RWPE1 (cell line): ENCODE results near the gene C20orf96.

ENCODE experiments used
- CTCF ChIA-PET: fragments of 350-600 bp; sonication (Branson Sonifier 250); formaldehyde crosslinking; extraction: SDS; loops from one replicate; lab custom pipeline; 2021; lab: Yijun Ruan, JAX
- POLR2A ChIA-PET: fragments of 400-600 bp; formaldehyde crosslinking; extraction: SDS; loops from one replicate; lab custom pipeline; 2020; ENCODE audit warnings: antibody characterized with exemption; ENCODE audit not compliant: low non-redundant PET; lab: Yijun Ruan, JAX
- DNase-seq: peaks from one replicate; pipeline ENCODE4 v3.0.0; 2012; ENCODE audit warnings: low spot score
- H3K27ac ChIP-seq: fragments of 450-650 bp; 2 replicates; pipeline ENCODE4 v1.5.1; 2017
- CTCF ChIP-seq: fragments of 450-650 bp; conservative IDR thresholded peaks from 2 replicates; pipeline ENCODE4 v1.5.1; 2017; ENCODE audit warnings: low read depth, mild to moderate bottlenecking

C20orf96 gene

GRCh38 chr20:328975-329695, 38.6 kb upstream of the C20orf96 start:
- ChIA-PET POLR2A (interaction anchor here (0.6 to 0.7 kb wide), 4 partner anchors 20 to 504 kb away, joined by 3 to 7 read pairs (median 4); no protein-coding TSS in a partner anchor), CTCF (interaction anchor here (2.2 to 3.2 kb wide), 2 partner anchors 51 to 63 kb away, joined by 13 to 19 read pairs; no protein-coding TSS in a partner anchor)
- no peak for DNase-seq
- peak overlapping the region; percentile 96 for H3K27ac ChIP-seq
- TF ChIP-seq CTCF, result no peak

- H3K27ac ChIP-seq, result peak overlapping the region; percentile 96
- no peak for TF ChIP-seq CTCF
- CTCF ChIA-PET, result interaction anchor here (0.6 to 3.2 kb wide), 2 partner anchors 8 to 63 kb away, joined by 3 to 13 read pairs; no protein-coding TSS in a partner anchor
- DNase-seq, result no peak
- POLR2A ChIA-PET, result interaction anchor here (0.6 to 0.7 kb wide), 4 partner anchors 19 to 505 kb away, joined by 3 to 7 read pairs (median 4); no protein-coding TSS in a partner anchor
Observed at GRCh38 chr20:328027-328974, 37.8 kb upstream of the C20orf96 start.

- peak; percentile 97 for DNase-seq
- TF ChIP-seq CTCF, result no peak
- POLR2A ChIA-PET, result no interaction called here
- H3K27ac ChIP-seq, result peak overlapping the region; percentile 96
- CTCF ChIA-PET, result no interaction called here
Observed at GRCh38 chr20:327186-328026, 36.9 kb upstream of the C20orf96 start.

- POLR2A ChIA-PET, result no interaction called here
Observed at GRCh38 chr20:326645-327185, 36.2 kb upstream of the C20orf96 start.

More at GRCh38 chr20:326645-327185, 36.2 kb upstream of the C20orf96 start:
- H3K27ac ChIP-seq, result peak overlapping the region; percentile 96
- CTCF ChIA-PET, result interaction anchor here (0.5 to 0.6 kb wide), 2 partner anchors 147 to 152 kb away, joined by 3 to 5 read pairs; no protein-coding TSS in a partner anchor
- TF ChIP-seq CTCF, result no peak
- DNase-seq, result no peak
